ENCODE results near the gene TXNDC15.
"Not testable (repeated sequence)": the region's sequence is repeated elsewhere in the genome, so short reads cannot be mapped to it uniquely, and the experiment has no call there.

Gene TXNDC15, protein sequence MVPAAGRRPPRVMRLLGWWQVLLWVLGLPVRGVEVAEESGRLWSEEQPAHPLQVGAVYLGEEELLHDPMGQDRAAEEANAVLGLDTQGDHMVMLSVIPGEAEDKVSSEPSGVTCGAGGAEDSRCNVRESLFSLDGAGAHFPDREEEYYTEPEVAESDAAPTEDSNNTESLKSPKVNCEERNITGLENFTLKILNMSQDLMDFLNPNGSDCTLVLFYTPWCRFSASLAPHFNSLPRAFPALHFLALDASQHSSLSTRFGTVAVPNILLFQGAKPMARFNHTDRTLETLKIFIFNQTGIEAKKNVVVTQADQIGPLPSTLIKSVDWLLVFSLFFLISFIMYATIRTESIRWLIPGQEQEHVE

DNA sequence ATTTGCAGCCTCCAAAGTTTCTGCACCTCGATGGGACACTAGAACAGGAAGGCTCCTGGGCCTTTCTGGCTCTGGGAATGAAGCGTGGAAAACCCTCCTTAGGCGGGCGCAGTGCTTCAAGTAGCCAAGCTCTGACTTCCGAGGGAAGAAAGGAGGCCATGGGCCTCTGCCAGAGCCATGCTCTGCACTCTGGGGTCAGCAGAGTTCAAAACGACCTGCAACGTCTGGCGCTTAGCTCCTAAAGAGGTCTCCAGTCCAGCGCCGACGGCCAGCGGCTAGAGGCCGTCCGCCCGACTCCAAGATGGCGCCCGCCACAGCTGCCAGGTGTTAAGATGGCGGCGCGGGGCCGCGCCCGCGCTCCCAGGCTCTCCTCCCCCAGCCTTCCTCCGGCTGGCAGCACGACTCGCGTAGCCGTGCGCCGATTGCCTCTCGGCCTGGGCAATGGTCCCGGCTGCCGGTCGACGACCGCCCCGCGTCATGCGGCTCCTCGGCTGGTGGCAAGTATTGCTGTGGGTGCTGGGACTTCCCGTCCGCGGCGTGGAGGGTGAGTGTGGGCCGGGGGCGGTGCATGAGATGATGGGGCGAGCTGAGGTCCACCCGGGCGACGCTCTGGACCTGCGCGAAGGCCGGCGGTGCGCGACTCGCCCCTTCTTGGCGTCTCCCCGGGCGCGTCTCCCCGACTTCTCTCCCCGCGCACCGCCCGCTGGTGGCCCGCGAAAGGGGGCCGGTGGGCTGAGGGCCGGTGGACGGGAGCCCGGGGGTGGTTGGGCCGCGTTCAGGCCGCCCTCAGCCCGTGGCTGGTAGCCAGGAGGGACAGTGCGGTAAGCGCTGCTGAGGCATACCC is at the start of gene TXNDC15:
TXNDC15 (plus strand) TSS at position 385 of the 844 bp plus-strand sequence; CDS start at position 442, 57 bp downstream.
- DNase-seq (ENCODE audit: low read depth) = peak; percentile 87
- H3K4me3 ChIP-seq (ENCODE audit: low read length) = peak within 1 kb of the TSS; percentile 72
- TF ChIP-seq, protein P1, sequence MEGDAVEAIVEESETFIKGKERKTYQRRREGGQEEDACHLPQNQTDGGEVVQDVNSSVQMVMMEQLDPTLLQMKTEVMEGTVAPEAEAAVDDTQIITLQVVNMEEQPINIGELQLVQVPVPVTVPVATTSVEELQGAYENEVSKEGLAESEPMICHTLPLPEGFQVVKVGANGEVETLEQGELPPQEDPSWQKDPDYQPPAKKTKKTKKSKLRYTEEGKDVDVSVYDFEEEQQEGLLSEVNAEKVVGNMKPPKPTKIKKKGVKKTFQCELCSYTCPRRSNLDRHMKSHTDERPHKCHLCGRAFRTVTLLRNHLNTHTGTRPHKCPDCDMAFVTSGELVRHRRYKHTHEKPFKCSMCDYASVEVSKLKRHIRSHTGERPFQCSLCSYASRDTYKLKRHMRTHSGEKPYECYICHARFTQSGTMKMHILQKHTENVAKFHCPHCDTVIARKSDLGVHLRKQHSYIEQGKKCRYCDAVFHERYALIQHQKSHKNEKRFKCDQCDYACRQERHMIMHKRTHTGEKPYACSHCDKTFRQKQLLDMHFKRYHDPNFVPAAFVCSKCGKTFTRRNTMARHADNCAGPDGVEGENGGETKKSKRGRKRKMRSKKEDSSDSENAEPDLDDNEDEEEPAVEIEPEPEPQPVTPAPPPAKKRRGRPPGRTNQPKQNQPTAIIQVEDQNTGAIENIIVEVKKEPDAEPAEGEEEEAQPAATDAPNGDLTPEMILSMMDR (IDR thresholded peaks at IDR 0.05; ENCODE audit: insufficient read depth, low read depth, low read length, missing control alignments) = no peak

DNA sequence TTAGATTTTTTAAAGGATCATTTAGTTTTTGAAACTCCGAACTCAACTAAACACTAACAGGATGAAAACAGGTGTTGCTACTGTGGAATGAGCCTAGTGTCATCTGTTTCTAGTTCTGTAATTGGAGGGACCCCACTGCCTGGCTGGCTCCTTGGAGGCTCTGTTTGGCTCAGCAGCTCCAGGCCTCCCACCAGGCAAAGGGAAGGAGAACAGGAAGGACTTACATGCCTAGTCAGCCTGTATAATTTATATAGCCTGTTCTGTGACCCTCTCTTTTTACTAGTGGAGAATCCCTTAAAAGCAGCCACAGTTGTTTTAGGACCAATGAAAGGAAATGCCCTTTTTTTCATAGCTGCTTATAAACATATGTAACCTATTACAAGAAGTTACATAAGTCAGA is 49.5 kb upstream of the TXNDC15 start:
- TF ChIP-seq, protein P1 (IDR thresholded peaks at IDR 0.05; ENCODE audit: insufficient read depth, low read depth, low read length, missing control alignments) = no peak
- no peak for DNase-seq (ENCODE audit: low read depth)
- H3K4me3 ChIP-seq (ENCODE audit: low read length) = no peak overlapping the region

DNA sequence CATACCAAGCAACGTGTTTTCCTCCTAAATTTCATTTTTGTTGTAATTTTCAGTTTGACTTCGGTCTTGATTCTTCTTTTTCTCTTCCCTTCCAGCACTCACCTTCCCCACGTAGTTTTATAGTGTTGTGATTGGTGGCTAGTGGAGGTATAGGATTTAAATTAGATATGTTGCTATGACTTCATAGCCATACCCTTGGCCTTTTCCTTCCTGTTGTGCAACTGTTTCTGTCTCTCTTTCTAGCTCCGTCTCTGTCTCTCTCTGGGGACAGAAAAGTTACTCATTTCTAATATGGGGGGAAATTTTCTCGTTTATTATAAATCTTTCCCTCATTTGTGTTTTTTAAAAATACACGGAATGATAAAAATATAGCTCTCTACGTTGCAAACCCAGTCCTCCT is 49.0 kb upstream of the TXNDC15 start:
- H3K4me3 ChIP-seq (ENCODE audit: low read length) = no peak overlapping the region
- TF ChIP-seq, protein P1 (IDR thresholded peaks at IDR 0.05; ENCODE audit: insufficient read depth, low read depth, low read length, missing control alignments) = no peak
- DNase-seq (ENCODE audit: low read depth) = no peak

DNA sequence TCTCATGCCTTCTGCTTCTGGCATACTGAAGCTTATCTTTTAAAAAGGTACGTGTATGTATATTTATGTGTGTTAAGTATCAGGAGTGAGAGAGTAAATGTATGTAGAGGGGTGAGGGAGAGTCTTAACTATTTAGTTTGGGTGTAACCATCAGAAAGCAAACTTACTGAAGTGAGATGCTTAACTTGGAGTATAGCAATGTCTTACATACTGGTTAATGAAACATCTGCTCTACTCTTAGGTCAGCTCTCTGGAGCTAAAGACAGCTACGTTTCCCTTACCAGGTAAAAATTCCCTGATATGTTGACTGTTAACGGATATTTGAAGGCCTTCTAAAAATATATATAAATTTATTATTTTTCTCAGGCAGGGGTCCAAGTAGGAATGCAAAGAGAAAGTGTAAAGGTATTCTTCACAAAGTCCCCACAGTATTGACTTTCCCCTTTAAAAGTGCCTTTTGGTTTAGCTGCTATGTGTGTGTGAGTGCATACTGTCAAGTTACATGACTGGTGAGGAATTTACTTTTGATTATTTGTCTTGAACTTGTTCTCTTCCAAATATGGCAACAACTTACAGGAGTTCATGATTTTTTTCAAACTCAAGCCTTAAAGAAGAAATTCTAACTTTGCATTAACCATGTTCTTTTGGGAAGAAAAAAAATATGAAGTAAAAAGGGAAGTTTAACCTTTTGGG is 40.7 kb upstream of the TXNDC15 start:
- no peak for DNase-seq (ENCODE audit: low read depth)
- TF ChIP-seq, protein P1 (IDR thresholded peaks at IDR 0.05; ENCODE audit: insufficient read depth, low read depth, low read length, missing control alignments) = no peak

DNA sequence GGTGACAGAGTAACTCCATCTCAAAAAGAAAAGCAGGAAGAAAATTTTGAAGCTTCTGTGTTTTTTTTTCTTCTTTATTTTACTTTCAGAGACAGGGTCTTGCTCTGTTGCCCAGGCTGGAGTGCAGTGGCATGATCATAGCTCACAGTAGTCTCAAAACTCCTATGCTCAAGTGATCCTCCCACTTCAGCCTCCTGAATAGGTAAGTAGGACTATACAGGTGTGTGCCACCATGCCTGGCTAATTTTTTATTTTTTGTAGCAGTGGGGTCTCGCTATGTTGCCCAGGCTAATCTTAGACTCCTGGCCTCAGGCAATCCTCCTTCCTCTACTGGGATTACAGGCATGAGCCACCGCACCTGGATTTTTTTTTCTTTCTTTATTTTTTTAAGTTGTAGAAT is 38.5 kb upstream of the TXNDC15 start:
- TF ChIP-seq, protein P1 (IDR thresholded peaks at IDR 0.05; ENCODE audit: insufficient read depth, low read depth, low read length, missing control alignments) = no peak
- no peak overlapping the region for H3K4me3 ChIP-seq (ENCODE audit: low read length)
- DNase-seq (ENCODE audit: low read depth) = no peak

More for the DNA sequence above, 40.7 kb upstream of the TXNDC15 start:
- no peak overlapping the region for H3K4me3 ChIP-seq (ENCODE audit: low read length)

DNA sequence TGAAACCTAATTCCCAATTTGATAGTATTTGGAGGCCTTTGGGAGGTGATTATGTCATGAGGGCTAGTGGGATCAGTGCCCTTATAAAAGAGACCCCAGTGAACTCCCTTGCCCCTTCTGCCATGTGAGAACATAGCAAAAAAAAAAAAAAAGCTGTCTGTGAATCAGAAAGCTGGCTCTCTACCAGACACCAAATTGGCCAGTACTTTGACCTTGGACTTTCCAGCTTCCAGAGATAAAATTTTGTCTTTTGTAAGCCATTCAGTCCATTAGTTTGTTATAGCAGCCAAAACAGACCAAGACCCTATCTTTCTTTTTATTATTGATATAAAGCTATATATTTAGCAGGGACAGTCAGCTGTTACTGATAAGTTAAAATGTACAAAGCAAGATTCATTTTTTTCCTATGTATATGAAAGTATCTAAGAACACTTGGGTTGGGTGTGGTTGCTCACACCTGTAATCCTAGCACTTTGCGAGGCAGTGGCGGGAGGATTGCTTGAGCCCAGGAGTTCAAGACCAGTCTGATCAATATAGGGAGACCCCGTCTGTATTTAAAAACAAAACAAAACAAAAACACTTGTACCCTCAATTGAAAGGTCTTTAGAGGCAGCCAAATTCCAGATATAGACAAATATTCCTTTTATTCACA is 36.5 kb upstream of the TXNDC15 start:
- TF ChIP-seq, protein P1 (IDR thresholded peaks at IDR 0.05; ENCODE audit: insufficient read depth, low read depth, low read length, missing control alignments) = no peak
- H3K4me3 ChIP-seq (ENCODE audit: low read length) = no peak overlapping the region
- DNase-seq (ENCODE audit: low read depth) = no peak

DNA sequence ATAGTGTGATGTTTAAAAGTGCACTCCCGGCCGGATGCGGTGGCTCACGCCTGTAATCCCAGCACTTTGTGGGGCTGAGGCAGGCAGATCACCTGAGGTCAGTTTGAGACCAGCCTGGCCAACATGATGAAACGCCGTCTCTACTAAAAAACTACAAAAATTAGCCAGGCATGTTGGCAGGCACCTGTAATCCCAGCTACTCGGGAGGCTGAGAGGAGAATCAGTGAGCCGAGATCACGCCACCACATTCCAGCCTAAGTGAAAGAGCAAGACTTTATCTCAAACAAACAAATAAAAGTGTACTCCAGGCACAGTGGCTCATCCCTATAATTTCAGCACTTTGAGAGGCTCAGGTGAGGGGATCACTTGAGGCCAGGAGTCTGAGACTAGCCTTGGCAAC is 35.8 kb upstream of the TXNDC15 start:
- not testable (repeated sequence) for H3K4me3 ChIP-seq (ENCODE audit: low read length); DNase-seq (ENCODE audit: low read depth)

All from epithelial cell of esophagus (primary cell).